NCI-H82 (cell line): Measurements from ENCODE around the gene ROPN1.
"Not testable (repeated sequence)": the region's sequence is repeated elsewhere in the genome, so short reads cannot be mapped to it uniquely, and the experiment has no call there.

Experiments
- DNase-seq: peaks from one replicate; lab custom pipeline; 2025; lab: John Stamatoyannopoulos, UW

Gene ROPN1

DNA sequence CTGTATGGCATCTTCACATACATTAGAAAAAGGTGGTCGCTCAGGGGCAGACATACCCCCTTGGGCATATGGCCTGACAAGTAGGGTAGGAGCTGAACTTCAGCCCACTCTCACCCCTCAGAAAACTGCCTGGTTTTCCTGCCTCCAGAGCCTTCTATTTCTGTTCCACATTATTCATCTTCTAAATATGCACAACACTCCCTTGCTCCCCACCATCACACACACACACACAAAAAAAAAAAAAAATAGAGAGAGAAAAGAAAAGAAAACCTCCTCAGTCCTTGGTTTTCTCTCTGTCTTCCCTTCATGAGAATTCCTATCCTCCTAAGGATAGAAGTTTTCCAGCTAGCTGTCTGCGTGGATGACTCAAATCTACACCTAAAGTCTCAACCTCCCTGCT lies 5.6 kb upstream of the ROPN1 start:
- no peak for DNase-seq

DNA sequence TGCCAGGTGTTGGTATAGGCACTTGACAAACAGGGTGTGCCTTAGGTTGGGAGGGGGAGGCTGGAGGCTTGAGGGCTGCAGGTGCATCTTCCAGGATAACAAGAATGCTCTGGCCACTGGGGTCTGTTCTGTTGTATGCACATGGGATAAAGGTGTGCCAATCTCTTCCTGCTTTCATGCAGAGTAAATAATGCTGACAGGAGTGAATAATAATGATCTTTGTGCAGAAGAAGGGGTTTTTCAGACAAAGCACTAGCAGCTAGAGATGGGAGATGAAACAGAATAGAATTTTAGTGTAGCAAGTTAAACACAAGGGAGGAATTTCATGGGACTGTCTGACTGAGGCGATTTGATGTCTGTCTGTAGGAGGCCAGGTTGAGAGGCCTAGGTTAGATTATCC lies 1.9 kb upstream of the ROPN1 start:
- no peak for DNase-seq

DNA sequence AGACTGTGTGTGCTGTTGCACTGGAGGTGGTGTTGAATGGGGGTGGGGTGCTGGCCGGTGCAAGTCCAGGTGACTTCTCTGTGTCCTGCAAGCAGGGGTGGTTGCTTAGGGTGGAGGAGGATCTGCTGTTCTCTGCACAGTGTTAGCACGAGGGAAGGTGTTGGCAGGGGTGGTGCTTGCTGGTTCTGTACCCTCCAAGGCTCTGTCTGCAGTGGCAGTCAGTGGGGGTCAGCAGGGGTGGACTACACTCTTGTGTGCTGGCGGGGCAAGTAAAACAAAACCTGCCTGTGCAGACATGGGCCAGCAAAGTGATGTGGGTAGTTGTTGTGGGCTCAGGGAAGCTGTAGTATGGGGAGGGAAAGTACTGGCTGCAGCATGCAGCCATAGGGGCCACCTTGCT lies 5.5 kb downstream of the ROPN1 start:
- DNase-seq: no peak

DNA sequence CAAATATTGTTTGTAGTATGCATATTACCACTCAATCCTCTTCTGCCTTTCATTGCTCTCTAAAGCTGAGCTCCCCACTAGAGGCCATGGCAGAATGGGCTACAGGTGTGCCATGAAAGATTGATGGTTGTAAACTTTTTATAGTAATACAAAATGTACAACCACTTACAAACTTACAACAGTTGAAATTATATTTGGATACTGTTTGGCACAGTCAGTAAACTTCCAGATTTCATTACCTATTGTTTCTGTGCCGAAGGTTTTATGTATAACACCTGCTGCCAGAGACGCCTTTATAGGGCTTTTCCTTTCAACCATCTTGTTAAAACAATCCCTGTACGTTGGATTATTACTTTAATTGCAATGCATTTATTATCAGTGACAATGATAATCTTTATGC lies 7.0 kb downstream of the ROPN1 start:
- no peak for DNase-seq

DNA sequence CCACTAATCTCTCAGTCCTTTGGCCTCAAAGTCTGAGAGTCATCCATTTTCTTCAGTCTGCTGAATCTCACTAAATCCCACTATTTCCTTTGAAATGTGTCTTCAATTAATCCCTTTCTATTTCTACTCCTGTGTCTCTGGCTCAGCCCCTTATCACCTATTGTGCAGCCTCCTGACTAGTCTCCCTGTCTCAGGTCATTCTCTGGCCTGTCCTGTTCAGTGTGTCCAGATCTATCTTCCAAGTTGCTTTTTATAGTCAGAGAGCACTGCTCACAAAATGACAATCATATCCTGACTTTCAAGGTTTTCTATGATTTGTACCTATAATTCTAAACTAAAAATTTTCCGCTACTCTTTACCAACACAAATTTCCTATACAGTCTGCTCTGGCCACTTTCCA lies 7.6 kb downstream of the ROPN1 start:
- DNase-seq: no peak

DNA sequence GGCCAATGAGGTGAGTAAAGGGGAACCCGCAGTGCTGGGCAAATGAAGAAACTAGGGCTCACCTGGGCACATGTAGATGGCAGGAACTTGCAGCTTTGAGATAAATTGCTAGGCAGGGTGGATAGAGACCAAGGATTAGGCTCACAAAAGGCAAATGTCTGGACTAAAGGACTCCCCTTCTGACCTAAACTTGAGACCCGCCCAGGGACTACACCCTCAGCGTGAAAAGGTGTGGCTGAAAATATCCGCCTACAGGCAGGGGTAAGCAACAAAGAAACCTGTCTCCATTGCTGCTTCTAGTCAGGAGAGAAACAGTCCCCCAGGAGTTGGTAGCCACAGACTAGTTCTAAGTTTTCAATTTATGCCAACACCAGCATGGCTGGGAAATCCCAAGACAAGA lies 10.6 kb downstream of the ROPN1 start:
- DNase-seq: not testable (repeated sequence)

DNA sequence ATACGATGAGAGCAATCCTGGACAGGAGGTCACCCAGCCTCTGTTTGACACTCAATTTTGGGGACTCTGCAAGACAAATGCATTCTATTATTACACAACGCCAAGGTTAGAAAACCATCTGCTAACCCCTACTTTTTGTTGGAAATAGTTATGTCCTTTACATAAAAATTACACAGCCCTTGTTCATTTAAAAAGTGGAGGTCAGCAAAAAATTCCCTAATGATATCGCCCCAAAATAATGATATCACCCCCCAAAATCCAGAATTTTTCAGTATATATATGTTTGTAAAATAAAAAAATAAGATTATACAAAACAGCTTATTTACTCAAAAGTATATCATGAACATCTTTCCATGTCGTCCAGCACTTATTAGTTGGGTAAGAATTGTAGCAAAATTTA lies 11.4 kb downstream of the ROPN1 start:
- no peak for DNase-seq

DNA sequence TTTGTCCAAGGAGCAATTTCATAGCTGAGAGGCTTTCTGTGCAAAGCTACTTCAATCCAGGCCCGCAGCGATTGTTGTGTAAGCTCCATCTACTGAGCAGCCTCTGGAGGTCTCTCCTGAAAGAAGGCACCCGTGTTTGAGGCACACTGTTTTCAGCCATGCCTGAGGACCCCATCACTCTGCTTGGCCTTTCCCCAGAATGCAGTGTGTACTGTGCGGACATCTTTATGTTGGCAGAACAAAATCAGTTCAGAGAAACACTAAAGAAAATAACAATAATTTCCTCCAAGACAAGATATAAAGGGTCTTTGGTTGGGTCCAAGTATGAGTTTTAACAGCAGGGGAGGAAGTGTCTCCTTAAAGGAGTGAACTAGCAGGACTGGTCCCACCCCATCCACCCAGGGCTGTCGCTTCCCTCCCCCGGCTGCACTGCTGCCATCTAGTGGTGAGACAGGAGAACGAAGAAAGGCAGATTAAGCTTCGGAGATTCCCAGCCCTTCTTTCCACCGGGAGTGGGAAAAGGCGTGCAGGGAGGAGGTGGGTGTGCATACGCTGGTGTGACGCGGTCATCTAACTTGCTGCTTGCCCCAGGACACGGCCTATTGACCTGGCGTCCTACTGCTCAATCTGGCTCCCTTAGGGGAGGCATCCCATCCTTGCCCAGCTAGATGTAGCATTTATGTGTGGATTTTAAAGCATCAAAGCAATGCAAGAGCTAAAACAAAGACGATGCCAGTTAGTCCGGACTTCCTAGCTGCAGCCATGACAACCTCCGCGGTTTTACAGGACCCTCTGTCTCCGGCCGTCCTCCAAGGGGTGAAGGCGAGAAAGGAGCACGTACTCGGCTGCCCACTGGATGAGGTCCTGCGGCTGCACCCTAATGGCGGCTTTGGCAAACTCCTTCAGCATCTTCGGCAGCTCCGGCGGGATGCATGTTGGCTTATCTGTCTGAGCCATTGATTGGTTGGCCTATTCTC lies 12.1 kb downstream of the ROPN1 start:
- peak; percentile 83 for DNase-seq

DNA sequence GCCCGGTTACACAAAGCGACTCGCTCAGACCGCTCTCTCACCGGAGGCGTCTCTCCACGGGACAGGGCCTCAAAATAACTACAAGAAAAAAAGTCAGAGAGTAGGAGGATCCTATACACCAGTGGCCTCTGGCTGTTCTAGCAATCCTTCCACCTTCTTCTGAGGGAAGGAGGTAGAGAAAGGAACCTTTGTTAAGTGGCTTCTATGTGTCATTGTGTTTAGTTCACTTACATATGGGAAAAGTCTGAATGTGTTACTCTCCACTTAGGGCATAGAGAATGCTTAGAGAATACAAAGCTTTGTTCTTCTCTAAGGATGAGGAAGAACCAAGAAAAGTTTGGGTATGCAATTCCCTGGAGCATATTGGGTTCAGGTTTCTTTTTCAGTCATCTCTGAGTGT lies 15.0 kb downstream of the ROPN1 start:
- DNase-seq: not testable (repeated sequence)

DNA sequence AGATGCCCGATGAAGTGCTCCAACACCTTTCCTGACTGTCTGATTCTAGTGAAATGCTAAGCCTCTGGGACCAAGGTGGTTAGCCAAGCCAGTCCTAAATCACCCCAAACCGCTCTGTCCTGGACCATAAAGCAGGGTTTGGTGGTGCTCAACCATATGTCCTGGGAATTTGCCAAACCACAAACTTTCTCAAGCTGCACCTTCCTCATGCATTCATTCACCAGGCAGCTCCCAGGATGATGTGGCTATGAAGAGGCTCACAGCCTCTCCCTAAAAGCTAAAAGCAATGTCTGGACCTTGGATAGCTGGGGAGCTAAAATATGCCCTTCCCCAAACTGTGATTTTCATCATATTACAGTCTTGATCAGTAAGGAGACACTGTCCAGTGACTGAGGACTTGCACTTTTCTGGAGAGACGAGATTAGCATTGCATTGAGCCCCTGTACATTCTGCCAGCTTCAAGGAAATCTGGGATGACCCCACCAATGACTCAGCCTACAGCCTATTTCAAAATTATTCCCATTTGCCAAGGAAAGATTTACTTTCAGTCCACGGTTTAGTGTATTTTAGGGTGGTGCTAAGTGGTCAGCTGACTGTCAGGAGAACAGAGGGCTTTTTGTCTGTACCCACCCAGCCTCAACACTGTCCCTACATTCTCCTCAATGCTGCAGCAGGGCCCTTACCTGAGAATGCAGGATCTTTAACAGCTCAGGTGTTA lies 15.6 kb downstream of the ROPN1 start:
- DNase-seq: not testable (repeated sequence)

DNA sequence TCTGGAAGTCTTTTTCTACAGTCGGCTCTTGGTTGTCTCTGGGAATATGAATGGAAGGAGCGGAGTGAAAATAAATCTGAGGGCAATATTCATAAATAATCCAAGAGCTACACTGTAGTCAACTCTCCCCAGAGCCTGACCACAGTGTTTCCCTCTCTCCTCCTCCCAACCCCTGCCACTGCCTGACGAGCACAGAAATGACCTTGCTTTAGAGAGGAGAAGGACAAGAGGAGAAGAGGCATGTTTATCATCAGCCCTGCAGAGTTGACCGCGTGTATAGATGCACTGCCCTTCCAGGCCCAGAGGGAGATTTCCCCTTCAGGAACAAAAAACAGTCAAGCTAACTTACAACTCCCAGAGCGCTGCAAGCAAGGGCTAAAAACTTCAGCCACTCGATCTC lies 16.9 kb downstream of the ROPN1 start:
- DNase-seq: not testable (repeated sequence)

DNA sequence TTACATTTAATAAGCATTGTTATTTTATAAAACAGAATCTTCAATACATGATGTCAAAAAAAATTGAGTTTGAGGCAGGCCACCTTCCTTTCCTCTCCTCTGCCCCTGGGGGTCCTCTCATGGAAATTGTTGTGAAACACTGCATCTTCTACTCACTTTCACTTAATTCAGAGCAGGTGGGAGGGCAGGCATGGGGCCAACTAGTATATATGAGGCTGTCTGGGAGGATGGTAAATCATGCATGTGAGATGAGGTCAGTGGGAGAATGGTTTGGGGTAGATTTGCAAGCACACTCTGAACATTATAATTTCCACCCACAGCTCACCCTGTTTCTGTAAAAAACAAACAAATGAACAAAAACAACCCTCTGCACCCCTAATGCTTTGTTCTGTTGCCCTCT lies 20.5 kb downstream of the ROPN1 start:
- no peak for DNase-seq

DNA sequence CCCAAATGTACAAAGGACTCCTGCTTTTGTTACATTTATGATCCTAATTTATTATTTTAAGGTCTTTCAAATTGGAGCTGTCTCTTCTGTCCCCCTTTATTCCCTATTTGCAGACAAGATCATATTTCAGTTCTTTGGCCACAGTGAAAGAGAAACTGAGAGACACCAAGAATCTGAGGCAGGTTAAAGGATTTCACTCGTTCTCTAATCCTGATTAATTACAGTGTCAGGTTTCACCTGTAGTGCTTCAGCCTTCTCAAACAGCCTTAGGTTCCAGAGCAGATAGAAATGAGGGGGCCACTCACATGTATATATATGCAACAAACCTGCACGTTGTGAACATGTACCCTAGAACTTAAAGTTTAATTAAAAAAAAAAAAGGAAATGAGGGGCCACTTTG lies 24.7 kb downstream of the ROPN1 start:
- DNase-seq: peak; percentile 77

DNA sequence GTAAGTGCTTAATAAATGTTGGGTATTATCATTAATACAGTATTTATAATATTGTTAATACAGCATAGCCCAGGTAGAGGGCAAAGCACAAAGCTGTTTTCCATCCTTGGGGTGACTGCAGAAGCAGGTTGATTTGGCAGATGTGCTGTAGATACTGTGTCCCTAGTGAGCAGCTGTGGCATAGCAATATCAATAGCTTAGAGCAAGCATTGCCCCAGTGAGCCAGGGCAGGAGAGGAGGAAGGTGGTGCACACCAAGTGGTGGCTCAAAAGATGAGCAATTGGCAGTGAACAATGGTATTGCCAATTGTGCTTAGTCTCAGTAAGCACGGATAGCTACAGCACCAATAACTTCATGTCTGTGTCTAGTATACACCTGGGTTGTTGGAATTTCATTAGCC lies 25.1 kb downstream of the ROPN1 start:
- DNase-seq: not testable (repeated sequence)

DNA sequence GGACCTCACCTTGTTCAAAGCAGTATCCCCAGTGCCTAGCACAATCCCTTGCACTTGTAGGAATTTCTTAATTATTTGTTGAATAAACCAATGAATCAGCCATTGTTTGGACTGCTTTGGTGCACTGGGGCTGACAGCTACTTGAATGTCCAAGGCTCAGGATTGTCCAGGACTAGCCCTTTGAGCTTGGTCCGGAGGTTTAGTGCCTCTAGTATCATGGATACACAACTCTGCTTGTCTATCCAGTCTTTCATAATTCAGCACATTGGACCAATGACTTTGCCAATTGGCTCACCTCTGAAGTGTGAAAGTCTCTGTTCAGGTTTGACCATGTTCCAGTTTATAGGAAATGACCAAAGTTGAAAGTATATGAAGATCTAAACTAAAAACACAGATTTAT lies 27.1 kb downstream of the ROPN1 start:
- DNase-seq: not testable (repeated sequence)

DNA sequence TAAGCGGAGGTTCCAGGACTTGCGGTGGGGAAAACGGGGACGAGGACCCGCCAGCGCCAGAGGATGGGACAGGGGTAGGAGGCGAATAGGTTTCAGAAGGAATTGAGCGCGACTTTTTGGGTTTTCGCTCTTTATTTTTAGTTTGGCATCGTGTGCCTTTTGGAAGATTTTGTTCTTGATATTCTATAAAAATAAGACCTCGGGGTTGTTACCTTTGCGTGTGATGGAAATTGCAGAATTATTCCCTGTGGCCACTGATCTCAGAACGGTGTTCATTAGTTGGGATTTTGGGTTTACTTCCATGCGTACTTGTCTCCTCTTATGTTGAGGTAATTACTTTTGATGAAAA lies 30.4 kb downstream of the ROPN1 start:
- no peak for DNase-seq

DNA sequence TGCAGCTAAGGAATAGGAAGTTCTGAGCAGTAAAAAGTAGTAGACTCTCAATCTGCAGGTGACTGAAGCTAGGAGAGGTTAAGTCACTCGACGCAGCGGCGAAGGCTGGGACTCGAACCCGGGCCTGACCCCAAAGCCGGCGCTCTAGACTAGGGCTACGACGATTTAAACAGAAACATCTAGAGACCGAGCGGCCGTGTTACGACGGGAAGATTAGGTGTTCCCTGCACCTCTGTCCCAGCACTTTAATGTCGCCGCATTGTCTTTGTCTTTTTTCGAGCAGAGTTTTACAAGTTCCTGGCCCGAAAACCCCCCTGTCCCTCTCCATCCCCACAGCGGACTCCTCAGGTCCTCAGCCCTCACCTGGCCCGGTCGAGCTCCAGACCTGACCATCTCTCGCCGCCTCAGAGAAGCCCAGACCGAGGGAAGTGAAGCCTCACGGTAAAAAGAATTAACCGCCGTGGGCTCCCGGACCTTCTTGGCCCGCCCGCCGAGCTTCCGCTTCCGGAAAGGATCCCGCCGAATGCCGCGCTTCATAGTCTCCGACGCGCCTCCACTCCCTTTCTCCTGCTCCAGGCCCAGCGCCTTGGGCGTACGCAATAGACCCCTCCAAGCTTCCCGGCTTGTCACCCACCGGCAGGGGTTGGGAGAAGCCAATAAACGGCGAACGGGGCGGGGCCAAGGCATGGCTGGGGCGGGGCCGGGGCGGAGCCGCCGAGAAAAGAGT lies 31.0 kb downstream of the ROPN1 start, which contains the start of gene CCDC14:
TSS of gene CCDC14 (minus strand) at position 449 of the 727 bp plus-strand sequence. CDS start at position 393, 56 bp downstream.
- peak; percentile 100 for DNase-seq

DNA sequence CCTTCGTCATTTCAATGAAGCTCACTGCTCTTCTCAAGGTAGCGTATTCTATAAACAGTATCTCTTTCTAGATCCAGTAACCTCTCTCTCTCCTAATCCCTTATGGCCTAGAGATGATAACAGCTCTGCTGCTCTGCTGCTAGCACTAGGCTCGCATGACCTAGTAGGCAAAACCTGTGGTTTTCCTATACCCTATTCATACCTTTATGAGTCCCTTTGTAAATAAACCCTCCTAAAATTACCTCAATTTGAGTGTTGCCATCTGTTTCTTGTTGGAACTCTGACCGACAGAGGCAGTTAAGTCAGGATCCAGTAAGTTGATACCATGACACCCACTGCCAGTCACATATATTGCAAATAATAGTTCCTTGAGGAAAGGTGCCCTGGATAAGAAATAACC lies 38.2 kb downstream of the ROPN1 start:
- no peak for DNase-seq

DNA sequence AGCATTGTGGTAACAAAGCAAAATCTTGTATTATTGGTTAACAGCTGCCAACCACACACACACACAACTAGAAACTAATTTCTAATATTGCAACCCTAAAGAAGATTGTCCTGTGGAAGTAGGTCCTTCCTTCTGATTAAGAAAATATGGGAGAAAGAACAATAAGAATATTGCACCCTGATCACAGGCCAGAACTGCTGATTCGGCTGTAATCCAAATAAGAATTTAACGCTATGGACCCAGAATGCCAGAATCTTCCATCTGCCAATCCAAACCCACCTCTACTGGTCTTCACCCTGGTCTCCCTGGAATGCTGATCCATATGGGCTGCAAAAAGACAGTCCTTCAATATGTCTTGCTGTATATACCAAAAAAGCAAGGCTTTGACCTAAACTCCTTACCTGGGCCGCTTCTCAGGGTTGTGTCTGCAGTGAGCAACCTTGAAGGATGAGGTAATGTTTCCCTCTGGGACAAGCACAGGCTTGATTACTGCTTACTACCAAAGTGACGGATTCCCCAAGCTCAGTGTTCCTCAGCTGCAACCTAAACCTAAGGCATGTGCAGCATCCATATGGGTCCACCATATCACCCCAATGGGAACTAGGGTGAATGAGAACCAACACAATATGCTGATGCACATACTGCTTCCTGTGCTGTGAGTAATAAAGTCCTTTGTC lies 38.9 kb downstream of the ROPN1 start:
- DNase-seq: no peak

DNA sequence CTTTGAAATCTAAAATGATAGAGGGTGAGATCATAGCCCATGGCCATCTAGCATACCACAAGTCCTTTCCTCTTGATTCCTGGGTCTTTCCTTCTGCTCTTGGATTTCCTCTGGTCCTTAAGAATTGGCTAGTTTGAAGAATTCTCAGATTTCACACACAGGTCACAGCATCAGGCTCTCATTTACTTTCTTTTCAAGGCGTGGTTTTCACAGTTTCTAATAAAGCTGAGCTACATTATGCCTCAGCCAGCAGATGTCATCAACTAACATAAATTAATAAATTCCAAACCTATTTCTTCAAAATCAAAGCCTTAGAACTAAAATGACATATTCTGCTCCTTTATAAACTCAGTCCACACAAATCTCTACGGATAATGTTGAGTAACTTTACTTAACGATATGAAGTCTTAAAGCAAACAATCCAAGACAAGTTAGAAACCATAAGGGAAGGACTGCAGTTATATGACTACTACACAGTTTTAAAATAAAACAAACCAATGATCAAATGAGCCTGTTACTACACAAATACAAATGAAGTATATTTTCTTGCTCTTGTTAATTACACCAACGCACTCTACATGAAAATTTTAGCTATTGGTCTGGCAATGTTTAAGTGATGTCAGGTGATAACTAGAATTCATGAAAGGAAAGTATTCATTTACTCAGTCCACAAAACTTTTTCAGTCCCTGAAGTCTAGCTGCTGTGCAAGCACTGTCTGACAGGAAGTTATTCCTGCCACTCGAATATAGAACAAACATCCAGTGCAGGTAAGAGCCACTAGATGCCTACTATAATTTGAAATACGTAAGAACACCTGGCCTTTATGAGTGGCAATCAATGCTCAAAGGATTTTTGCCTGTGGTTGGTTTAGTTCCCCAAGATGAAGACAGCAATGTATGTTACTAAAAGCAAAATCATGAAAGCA lies 40.1 kb downstream of the ROPN1 start:
- DNase-seq: no peak

DNA sequence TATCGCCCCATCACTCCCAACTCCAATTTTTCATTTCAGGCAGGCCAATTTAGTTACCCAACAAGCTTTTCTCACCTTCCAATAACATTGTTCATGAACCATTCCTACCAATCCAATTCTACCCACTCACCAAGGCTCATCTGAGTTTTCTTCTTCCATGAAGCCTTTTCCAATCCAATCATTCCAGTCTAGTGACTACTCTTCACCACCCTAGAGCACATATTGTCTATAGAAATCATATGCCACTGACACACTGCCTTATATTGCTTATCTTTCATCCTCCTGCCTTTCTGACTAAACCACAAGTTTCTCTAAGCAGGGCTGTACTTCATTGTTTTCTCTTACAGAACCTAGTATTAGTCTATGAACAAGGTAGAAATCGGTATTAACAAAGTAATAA lies 42.3 kb downstream of the ROPN1 start:
- DNase-seq: no peak
